ENCODE measurements around the gene AHCY.
"Not testable (repeated sequence)": the region's sequence is repeated elsewhere in the genome, so short reads cannot be mapped to it uniquely, and the experiment has no call there.

The AHCY gene

DNA sequence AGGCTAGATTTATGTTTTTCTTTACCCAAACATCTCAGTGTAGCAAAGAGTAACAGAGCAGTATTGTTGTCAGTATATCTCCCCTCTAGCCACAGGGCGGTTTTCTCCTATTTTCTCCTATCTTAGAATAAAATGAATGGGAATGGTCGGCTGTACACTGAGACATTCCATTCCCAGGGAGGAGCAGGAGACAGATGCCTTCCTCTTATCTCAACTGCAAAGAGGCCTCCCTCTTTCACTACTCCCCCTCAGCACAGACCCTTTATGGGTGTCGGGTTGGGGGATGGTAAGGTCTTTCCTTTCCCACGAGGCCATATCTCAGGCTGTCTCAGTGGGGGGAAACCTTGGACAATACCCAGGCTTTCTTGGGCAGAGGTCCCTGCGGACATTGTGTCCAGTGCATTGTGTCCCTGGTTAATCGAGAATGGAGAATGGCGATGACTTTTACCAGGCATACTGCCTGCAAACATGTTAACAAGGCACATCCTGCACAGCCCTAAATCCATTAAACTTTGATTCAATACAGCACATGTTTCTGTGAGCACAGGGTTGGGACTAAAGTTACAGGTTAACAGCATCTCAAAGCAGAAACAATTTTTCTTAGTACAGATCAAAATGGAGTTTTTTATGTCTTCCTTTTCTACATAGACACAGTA, 50.6 kb downstream of the AHCY start:
- DNase-seq: not testable (repeated sequence)

- DNase-seq: no peak
These were observed 51.5 kb downstream of the AHCY start for GRCh38 chr20:34251619-34252018.

DNA sequence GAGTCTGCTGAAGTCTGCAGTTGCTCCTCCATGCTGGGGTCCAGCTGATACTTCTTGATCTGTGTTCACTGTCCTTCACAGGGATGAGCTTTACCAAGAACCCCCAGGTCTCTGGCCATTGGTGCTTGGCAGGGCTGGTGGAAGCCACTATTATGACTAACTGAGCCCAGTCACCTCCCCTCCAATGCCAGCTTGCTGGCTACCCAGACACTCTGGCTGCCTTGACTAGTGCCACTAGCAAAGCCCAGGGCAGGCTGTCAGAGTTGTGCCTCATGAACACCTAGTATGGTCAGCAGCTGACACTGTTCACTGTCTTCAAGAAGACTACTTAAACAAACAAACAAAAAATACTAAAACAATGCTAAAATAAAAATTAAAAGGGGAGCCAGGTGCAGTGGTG, 53.1 kb downstream of the AHCY start:
- DNase-seq: no peak

DNA sequence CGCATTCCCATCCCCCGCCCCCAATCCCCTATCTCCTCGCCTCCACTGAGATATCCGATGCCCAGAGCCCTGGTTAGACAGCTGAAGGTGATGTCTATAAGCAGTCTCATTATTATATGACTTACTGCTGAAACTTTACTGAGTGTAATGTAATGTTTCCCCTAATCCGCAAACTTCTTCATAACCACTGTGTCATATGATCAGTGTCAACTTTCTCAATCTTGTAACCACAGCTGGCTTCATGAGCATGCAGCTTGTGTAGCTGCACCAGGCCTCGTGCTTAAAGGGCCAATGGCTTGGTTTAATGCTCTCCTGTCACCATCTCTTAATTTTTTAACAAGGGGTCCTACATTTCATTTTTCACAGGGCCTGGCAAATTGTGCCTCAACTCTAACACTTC, 53.9 kb downstream of the AHCY start:
- peak; percentile 62 for DNase-seq

DNA sequence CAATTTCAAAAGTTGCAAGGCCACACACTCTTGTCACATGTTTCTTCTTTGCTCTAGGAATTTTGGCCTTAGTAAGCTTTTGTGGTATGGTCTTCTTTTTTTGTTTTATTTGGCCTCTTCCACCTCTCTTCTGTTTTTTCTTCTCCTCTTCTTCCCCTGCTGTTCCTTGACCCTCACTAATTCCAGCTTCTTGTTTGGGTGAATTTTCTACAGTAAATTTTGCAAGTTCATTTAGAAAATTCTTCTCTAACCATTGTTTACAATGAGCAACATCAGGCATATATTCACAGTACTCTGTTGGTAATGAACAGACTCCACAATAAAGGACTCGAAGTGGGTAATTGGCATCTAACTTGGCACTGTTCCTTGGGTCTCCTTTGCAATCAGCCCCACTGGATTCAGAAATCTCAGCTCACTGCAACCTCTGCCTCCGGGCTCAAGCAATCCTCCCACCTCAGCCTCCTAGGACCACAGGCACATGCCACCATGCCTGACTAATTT, 57.0 kb downstream of the AHCY start:
- DNase-seq: no peak

GRCh38 chr20:34243377-34243776, 59.8 kb downstream of the AHCY start:
- no peak for DNase-seq

- no peak for DNase-seq
These were observed 60.3 kb downstream of the AHCY start for GRCh38 chr20:34242879-34243278.

DNA sequence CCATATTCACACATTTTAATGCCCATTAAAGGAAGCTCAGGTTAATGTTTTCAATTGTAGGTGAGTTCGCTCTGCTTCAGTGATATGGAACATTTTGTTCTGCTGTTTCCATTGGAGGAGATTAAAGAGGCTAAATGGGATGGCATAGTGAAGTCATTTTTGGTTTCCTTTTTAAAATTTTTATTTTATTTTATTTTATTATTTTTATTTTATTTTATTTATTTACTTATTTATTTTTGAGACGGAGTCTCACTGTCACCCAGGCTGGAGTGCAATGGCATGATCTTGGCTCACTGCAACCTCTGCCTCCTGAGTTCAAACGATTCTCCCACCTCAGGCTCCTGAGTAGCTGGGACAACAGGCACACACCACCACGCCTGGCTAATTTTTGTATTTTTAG, 61.1 kb downstream of the AHCY start:
- not testable (repeated sequence) for DNase-seq

DNA sequence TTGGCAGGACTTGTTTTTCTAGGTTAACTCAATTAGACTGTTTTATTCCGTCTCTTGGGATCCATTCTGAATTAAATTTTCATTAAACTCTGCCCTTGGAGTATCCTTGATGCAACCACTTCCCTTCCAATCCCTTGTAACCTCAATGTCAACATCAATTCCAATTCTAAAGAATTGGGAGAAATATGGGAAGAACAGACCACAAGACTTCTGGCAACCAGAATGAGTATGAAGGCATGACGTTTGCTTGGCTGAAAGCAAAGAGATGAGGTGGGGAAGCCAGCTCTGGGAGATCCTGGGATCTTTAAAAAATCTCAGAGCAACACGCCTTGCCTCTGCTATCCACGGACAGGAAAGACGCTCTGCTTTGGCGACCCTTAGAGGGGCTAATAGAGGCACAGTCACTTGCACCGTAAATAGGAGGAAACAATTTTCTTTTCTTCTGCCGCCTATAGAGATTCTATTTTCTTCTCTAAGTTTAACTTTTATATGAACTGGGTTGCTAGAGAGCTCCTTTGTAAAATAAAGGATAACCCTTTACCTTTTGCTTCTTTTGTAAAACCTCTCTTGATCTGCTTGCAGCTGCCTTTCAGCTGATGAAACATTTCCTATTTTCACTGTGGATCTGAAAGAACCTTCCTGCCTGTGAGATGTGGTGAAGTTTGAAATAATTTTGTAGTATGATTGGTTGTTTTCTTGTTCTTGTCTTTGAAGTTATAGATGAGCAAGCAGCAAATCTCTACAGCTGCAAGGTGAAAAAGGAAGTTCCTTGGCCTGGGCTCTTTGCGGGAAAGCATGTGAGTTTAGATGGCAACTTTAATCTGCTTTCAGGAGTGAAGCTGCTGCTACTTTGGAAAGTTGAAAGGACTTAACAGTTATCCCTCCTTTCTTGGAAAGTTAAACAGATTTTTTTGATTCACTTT, 62.2 kb downstream of the AHCY start, which contains the start of gene ASIP:
TSS of gene ASIP (plus strand) at position 731 of the 923 bp plus-strand sequence. CDS start 18,952 bp downstream, outside the sequence.
- peak; percentile 6 for DNase-seq

DNA sequence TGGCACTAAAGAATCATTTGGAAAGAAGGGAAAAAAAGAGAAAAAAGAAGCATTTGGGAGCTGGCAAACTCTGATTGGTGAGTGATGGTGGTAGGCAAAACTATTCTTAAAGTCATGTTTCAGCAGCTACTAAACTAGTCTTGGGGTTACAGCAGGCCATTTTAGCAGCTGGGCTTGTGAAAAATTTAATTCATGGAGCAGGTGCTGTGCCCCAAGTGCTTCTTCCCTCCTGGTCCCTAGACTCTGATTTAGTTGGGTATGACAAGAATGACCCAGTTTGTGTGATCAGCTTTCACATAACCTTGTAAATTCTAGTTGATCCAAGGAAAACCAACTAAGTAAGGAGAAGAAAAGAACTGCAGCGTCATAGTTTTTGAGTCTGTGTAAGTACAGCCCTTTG, 63.0 kb downstream of the AHCY start:
- DNase-seq: no peak

- DNase-seq: no peak
These were observed 65.2 kb downstream of the AHCY start for GRCh38 chr20:34237942-34238341.

GRCh38 chr20:34235875-34236274, 67.3 kb downstream of the AHCY start:
- DNase-seq: no peak

GRCh38 chr20:34233687-34234086, 69.5 kb downstream of the AHCY start:
- no peak for DNase-seq

- no peak for DNase-seq
These were observed 70.6 kb downstream of the AHCY start for GRCh38 chr20:34232494-34233087.

- no peak for DNase-seq
These were observed 71.5 kb downstream of the AHCY start for GRCh38 chr20:34231634-34232033.
